Measurements from ENCODE around the gene PKNOX2.

Gene PKNOX2

DNA sequence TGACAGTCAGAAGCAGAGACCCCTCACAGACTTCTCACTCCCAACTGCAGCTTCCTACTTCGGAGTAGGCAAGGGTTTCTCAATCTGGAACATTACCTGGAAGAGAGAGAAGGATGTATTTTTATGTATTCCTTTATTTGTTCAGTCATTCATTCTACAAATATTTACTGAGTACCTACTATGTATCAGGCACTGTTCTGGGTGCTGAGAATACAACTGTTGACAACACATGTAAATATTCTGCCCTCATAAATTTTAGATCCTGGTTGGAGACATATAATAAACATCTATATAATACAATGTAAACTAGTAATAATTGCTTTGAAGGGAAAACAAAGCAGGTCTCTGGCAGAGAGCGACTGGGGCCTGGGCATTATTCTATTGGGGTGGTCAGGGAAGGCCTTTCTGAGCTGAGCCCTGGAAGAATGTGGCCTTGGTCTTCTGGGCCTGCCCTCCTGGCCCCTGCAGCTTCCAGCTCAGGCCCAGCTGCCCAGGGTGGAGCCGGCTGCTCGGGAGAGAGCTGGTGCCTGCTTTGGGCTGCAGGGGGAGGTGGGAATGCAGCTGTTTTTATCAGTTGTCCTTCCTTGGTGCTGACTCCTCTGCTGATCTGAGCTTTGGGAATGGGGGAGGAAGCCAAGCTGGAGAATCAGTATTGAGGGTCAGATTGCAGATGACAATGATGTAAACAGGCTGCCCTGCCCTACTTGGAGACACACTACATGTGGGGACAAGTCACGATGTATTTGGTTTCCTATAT is 46.8 kb downstream of the PKNOX2 start:
- no peak overlapping the region for H3K4me3 ChIP-seq (replicated peaks; ENCODE audit: low read depth, low read length)
- DNase-seq (ENCODE audit: extremely low read depth, low read depth): no peak
- TF ChIP-seq, protein P1, sequence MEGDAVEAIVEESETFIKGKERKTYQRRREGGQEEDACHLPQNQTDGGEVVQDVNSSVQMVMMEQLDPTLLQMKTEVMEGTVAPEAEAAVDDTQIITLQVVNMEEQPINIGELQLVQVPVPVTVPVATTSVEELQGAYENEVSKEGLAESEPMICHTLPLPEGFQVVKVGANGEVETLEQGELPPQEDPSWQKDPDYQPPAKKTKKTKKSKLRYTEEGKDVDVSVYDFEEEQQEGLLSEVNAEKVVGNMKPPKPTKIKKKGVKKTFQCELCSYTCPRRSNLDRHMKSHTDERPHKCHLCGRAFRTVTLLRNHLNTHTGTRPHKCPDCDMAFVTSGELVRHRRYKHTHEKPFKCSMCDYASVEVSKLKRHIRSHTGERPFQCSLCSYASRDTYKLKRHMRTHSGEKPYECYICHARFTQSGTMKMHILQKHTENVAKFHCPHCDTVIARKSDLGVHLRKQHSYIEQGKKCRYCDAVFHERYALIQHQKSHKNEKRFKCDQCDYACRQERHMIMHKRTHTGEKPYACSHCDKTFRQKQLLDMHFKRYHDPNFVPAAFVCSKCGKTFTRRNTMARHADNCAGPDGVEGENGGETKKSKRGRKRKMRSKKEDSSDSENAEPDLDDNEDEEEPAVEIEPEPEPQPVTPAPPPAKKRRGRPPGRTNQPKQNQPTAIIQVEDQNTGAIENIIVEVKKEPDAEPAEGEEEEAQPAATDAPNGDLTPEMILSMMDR (IDR thresholded peaks at IDR 0.05; ENCODE audit: low read depth, low read length, missing control alignments): no peak

DNA sequence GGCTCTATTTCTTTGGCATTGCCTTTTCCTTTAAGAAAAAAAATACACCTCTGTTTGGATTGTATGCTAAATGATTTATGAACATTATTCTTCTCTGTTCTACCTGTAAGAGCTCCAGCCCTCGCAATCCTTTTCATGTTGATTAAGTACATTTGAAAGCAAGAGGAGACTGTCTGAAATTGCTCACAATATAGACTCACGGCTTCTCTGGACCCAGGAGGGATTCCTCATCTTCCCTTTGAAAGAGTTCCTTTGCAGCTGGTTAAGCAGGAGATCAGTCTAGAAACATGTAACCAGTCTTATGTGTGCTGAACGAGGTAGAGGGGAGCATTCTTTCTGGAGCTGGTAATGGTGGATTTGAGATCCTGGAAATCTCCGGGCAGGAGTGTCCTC is 47.4 kb downstream of the PKNOX2 start:
- H3K4me3 ChIP-seq (replicated peaks; ENCODE audit: low read depth, low read length): no peak overlapping the region
- TF ChIP-seq, protein P1 (IDR thresholded peaks at IDR 0.05; ENCODE audit: low read depth, low read length, missing control alignments): no peak
- no peak for DNase-seq (ENCODE audit: extremely low read depth, low read depth)

DNA sequence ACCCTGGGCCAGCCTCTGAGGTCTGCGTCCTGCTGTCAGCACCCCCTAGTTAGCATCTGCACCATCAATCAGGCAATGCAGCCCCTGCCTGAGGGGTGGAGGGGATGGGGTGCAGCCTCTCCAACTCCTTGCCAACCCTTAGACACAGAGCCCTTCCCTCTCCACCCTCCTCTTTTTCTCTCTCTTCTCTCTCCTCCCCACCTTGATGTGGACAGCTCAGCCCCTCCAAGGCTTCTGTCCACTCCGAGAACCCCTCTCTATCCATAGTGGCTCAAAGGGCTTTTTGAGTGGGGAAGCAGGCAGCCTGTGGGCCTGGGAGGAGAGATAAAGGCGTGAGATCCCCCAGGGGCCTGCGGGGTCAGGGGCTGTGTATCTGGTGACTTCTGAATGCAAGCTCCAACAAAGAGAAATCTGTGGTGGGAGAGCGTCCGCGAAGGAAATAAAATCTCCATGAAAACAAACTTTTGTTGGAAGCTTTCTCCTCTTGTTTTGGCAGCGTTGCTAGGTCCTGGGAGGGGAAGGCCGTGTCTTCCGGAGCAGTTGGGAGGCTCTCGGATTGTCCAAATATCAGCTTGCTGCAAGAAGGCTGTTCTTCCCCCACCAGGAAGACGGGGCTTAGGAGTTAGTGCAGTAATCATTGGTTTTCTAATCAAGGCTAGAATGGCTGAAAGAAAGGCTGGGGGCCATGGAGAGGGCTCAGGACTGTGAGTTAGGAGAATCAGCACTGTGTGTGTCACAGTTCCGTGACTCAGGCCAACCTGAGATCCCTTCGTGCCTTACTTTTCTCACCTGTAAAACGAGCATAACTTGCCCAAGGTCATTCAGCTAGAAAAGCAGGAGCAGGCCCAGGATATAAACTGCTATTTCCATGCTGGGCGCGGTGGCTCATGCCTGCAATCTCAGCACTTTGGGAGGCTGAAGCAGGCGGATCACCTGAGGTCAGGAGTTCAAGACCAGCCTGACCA is 50.3 kb downstream of the PKNOX2 start:
- TF ChIP-seq, protein P1 (IDR thresholded peaks at IDR 0.05; ENCODE audit: low read depth, low read length, missing control alignments): no peak
- no peak for DNase-seq (ENCODE audit: extremely low read depth, low read depth)
- no peak overlapping the region for H3K4me3 ChIP-seq (replicated peaks; ENCODE audit: low read depth, low read length)

DNA sequence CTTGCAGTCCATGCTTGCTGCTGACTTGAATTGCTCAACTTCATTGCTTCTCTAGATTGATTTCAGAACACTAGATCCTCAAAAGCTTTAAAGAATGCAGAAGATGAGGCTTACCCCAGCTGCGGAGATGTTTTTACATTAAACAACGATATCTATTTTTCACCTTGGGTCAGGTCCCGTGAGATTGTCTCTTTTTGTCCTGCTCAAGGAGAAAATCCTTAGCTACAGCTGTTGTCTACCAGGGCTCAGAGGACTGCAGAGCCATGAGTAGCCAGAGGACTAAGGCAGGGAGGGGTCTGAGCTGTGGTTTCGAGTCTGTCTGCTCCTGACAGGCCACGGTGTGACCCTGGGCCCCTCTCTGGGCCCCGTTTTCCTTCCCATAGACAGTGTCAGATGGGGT is 51.4 kb downstream of the PKNOX2 start:
- DNase-seq (ENCODE audit: extremely low read depth, low read depth): no peak
- TF ChIP-seq, protein P1 (IDR thresholded peaks at IDR 0.05; ENCODE audit: low read depth, low read length, missing control alignments): no peak
- H3K4me3 ChIP-seq (replicated peaks; ENCODE audit: low read depth, low read length): no peak overlapping the region

GRCh38 chr11:125218336-125218735 is 53.8 kb downstream of the PKNOX2 start:
- TF ChIP-seq, protein P1 (IDR thresholded peaks at IDR 0.05; ENCODE audit: low read depth, low read length, missing control alignments): no peak
- no peak for DNase-seq (ENCODE audit: extremely low read depth, low read depth)

GRCh38 chr11:125221461-125221860 is 56.9 kb downstream of the PKNOX2 start:
- DNase-seq (ENCODE audit: extremely low read depth, low read depth): no peak
- H3K4me3 ChIP-seq (replicated peaks; ENCODE audit: low read depth, low read length): no peak overlapping the region
- TF ChIP-seq, protein P1 (IDR thresholded peaks at IDR 0.05; ENCODE audit: low read depth, low read length, missing control alignments): no peak

More at GRCh38 chr11:125218336-125218735, 53.8 kb downstream of the PKNOX2 start:
- H3K4me3 ChIP-seq (replicated peaks; ENCODE audit: low read depth, low read length): no peak overlapping the region

Measured in HFF-Myc (cell line).